Upper lobe of left lung (tissue), 6 donors: ENCODE data around the gene THOC1. TPM values are rescaled to one million over a fixed set of nuclear protein-coding genes. Genes with fewer than 3 reads are reported as not detected.
"Not testable (repeated sequence)": the region's sequence is repeated elsewhere in the genome, so short reads cannot be mapped to it uniquely, and the experiment has no call there.

Experiments used
- ATAC-seq, 2 donors: fragments of 200-7000 bp; cut with Tn5 transposase; one replicate each; pipeline ENCODE4 v1.9.1; 2022; ENCODE audit warnings: mild to moderate bottlenecking in 2 of 2, moderate library complexity in 2 of 2; ENCODE audit not compliant: low FRiP score in 2 of 2
- DNase-seq, 2 donors: peaks; one replicate each; pipeline ENCODE4 v3.0.0-alpha.2; 2019 to 2020
- H3K27ac ChIP-seq, 4 donors: fragments of 200-600 bp; sonication (generic); one replicate each; pipeline ENCODE4 v1.5.1; 2016 to 2019
- H3K27me3 ChIP-seq, 4 donors: fragments of 200-600 bp; sonication (generic); one replicate each; pipeline ENCODE4 v1.5.1; 2017 to 2019
- H3K36me3 ChIP-seq, 4 donors: fragments of 200-600 bp; sonication (generic); one replicate each; pipeline ENCODE4 v1.5.1; 2016 to 2019
- H3K4me1 ChIP-seq, 4 donors: fragments of 200-600 bp; sonication (generic); one replicate each; pipeline ENCODE4 v1.5.1; 2018 to 2019
- H3K4me3 ChIP-seq, 4 donors: fragments of 200-600 bp; sonication (generic); one replicate each; pipeline ENCODE4 v1.5.1; 2017 to 2019; ENCODE audit warnings: mild to moderate bottlenecking in 2 of 4, moderate library complexity in 1 of 4
- H3K9me3 ChIP-seq, 4 donors: fragments of 200-600 bp; sonication (generic); one replicate each; pipeline ENCODE4 v1.5.1; 2018 to 2019
- CTCF ChIP-seq, 6 experiments: fragments of 450-650 bp in 4 of 6; fragments of 200-600 bp in 2 of 6; sonication (generic) in 2 of 6; IDR thresholded peaks; one replicate each; pipeline ENCODE4 v1.5.1; 2016 to 2019; ENCODE audit warnings: antibody characterized with exemption in 6 of 6
- EP300 ChIP-seq, 4 donors: sonication (generic); formaldehyde crosslinking; IDR thresholded peaks; one replicate each; pipeline ENCODE4 v1.5.1; 2017; ENCODE audit warnings: antibody characterized with exemption in 4 of 4, control low read depth in 2 of 4
- POLR2A ChIP-seq, 4 donors: fragments of 450-650 bp; IDR thresholded peaks; one replicate each; pipeline ENCODE4 v1.5.1; 2016 to 2017; ENCODE audit warnings: antibody characterized with exemption in 4 of 4, mild to moderate bottlenecking in 2 of 4
- POLR2AphosphoS5 ChIP-seq, 2 donors: sonication (generic); formaldehyde crosslinking; IDR thresholded peaks; one replicate each; pipeline ENCODE4 v1.5.1; 2017; ENCODE audit warnings: antibody characterized with exemption in 2 of 2
- WGBS, 2 donors: methylation state at CpG; one replicate each; pipeline ENCODE4 v1.1.5; 2017 to 2018; 5-methylcytosine and 5-hydroxymethylcytosine counted together
- total RNA-seq, 6 donors: library from RNA; depleted of rRNA in 4 of 6; stranded (reverse); fragments of >200 nt in 4 of 6; gene quantifications; one replicate each; pipeline versions ENCODE4 v1.1.0 to v1.2.1, GENCODE V29; 2016 to 2021
- donor health status: DM: no; HTN: no; CAD: no; lungs with moderate emphysema.
- donor health status: DM: no; HTN: yes; CAD: no; lungs with severe emphysema.

Gene THOC1
- total RNA-seq, 6 donors from 2014 or later, result 21.2 to 93.2 (median 30.4) TPM

- 68 to 100% methylated on average over 2 to 4 of the region's 4 CpGs for WGBS, 2 donors
- Histone ChIP-seq H3K36me3 (no peaks in the 10 kb centered on the region), H3K27ac (no peak overlapping the region), H3K4me1 (no peaks in the 10 kb centered on the region), H3K4me3 (no peak overlapping the region), H3K27me3 (no peaks in the 10 kb centered on the region), H3K9me3 (no peaks in the 10 kb centered on the region)
- ATAC-seq (no peak), DNase-seq (no peak)
- TF ChIP-seq POLR2A (IDR thresholded peaks at IDR 0.05) (no peak), POLR2AphosphoS5 (IDR thresholded peaks at IDR 0.05) (no peak), CTCF (IDR thresholded peaks at IDR 0.05) (no peak), EP300 (IDR thresholded peaks at IDR 0.05) (no peak)
Observed at GRCh38 chr18:312415-312814, 44.6 kb upstream of the THOC1 start.

- no peak for ATAC-seq
- no peaks in the 10 kb centered on the region for H3K27me3 ChIP-seq
- H3K4me3 ChIP-seq, result no peak overlapping the region
- no peak for DNase-seq
- H3K36me3 ChIP-seq, result no peaks in the 10 kb centered on the region
- no peak overlapping the region for H3K27ac ChIP-seq
- no peaks in the 10 kb centered on the region for H3K4me1 ChIP-seq
- TF ChIP-seq EP300 (IDR thresholded peaks at IDR 0.05), result no peak
- TF ChIP-seq CTCF (IDR thresholded peaks at IDR 0.05), result no peak
- no peak for TF ChIP-seq POLR2AphosphoS5 (IDR thresholded peaks at IDR 0.05)
- TF ChIP-seq POLR2A (IDR thresholded peaks at IDR 0.05), result no peak
- no peaks in the 10 kb centered on the region for H3K9me3 ChIP-seq
Observed at GRCh38 chr18:310042-310441, 42.2 kb upstream of the THOC1 start.

- not testable (repeated sequence) for H3K27me3 ChIP-seq, H3K9me3 ChIP-seq, H3K27ac ChIP-seq, ATAC-seq, H3K36me3 ChIP-seq, H3K4me1 ChIP-seq, DNase-seq, H3K4me3 ChIP-seq
- WGBS, 2 donors, result 81 to 97% methylated on average over 3 to 4 of the region's 4 CpGs
Observed at GRCh38 chr18:308086-308485, 40.2 kb upstream of the THOC1 start.

- TF ChIP-seq CTCF (IDR thresholded peaks at IDR 0.05), result no peak
- no peak for TF ChIP-seq POLR2A (IDR thresholded peaks at IDR 0.05)
- no peak for TF ChIP-seq EP300 (IDR thresholded peaks at IDR 0.05)
- TF ChIP-seq POLR2AphosphoS5 (IDR thresholded peaks at IDR 0.05), result no peak
- no peaks in the 10 kb centered on the region for H3K36me3 ChIP-seq
- no peak overlapping the region for H3K4me3 ChIP-seq
- H3K4me1 ChIP-seq, result no peaks in the 10 kb centered on the region
- WGBS, 2 donors, result 76 to 87% methylated on average over 7 of the region's 7 CpGs
- no peaks in the 10 kb centered on the region for H3K27me3 ChIP-seq
- no peak for DNase-seq
- H3K27ac ChIP-seq, result no peak overlapping the region
- no peaks in the 10 kb centered on the region for H3K9me3 ChIP-seq
- no peak for ATAC-seq
Observed at GRCh38 chr18:306608-307255, 38.9 kb upstream of the THOC1 start.

GRCh38 chr18:305003-305501, 37.2 kb upstream of the THOC1 start:
- TF ChIP-seq EP300 (IDR thresholded peaks at IDR 0.05), result no peak
- TF ChIP-seq CTCF (IDR thresholded peaks at IDR 0.05), result no peak
- TF ChIP-seq POLR2A (IDR thresholded peaks at IDR 0.05), result no peak
- no peak for TF ChIP-seq POLR2AphosphoS5 (IDR thresholded peaks at IDR 0.05)
- no peak overlapping the region for H3K27ac ChIP-seq
- no peaks in the 10 kb centered on the region for H3K27me3 ChIP-seq

More at GRCh38 chr18:305003-305501, 37.2 kb upstream of the THOC1 start:
- Histone ChIP-seq H3K4me1 (no peaks in the 10 kb centered on the region), H3K9me3 (no peaks in the 10 kb centered on the region), H3K4me3 (no peak overlapping the region), H3K36me3 (no peaks in the 10 kb centered on the region)
- peak in 1 of 2 donors; percentile 24 for ATAC-seq
- 62 to 65% methylated on average over 6 of the region's 6 CpGs for WGBS, 2 donors
- DNase-seq, result no peak
